GM21360 (cell line): ENCODE results near the gene ACCSL.

Experiments
- ATAC-seq: cut with Tn5 transposase; IDR thresholded peaks from one replicate; pipeline ENCODE4 v1.9.1; 2021; ENCODE audit warnings: mild to moderate bottlenecking, moderate library complexity; ENCODE audit not compliant: unreplicated experiment

ACCSL gene

DNA sequence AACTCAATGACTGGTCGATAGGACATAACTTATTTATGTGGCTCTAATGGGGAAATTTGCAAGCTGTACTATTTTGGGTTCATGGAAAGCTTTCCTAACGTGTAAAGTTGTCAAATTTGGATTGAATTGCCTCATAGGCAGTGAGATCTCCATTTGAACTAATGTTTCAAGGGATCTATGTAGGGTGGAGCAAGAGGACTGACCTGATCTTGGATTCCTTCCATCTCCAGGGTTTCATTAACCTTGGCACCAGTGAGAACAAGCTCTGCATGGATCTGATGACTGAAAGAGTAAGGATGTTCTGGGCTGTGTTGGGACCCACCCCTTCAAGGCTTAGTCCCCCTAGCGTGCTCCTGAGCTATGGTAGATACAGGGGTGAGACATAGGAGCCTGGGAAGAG lies 2.1 kb downstream of the ACCSL start:
- ATAC-seq: no peak

DNA sequence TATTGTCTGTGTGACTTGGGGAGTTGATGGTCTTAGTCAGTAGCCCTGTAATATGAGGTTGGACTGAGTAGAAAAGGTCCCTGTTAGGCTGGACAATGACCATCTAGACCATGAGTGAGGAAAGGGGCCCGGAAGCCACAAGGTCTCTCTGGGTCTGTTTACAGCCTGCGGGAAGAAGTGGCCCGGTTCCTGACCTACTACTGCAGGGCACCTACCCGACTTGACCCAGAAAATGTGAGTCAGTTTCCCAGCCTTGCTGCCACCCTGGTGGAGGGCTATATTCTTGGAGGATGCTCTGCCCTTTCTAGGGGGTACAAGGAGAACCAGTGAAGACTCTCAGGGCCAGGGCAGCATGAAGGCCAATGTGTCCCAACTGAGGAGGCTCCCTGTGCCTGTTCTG lies 3.4 kb downstream of the ACCSL start:
- ATAC-seq: no peak

DNA sequence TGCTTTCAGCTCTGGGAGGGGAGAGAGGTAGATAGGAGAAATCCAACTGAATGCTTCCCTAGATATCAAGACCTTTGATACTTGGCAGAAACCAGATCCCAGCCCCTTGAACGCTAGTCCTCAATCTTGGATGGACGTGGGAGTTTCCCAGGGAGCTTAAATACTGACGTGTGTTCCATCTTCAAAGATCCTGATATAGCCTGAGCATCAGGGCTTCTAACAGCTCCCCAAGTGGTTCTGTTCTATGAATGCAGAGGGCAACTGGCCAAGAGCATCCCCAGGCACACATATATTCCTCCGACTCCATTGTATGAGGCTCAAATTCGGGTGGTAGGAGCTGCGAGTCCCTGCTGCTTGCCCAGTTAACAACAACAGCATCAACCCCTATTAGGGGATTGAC lies 9.6 kb downstream of the ACCSL start:
- no peak for ATAC-seq

DNA sequence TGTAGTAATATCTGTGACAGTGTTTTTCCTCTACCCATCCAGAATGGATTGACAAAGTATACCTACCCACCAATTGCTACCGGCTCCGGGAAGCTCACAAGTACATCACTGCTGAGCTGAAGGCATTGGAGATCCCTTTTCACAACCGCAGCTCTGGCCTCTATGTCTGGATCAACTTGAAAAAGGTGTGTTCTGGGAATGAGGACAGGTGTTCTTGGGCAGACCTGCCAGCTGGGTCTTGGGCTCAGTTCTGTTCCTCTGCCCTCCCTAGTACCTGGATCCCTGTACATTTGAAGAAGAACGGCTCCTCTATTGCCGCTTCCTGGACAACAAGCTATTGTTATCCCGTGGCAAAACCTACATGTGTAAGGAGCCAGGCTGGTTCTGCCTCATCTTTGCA lies 10.5 kb downstream of the ACCSL start:
- no peak for ATAC-seq

DNA sequence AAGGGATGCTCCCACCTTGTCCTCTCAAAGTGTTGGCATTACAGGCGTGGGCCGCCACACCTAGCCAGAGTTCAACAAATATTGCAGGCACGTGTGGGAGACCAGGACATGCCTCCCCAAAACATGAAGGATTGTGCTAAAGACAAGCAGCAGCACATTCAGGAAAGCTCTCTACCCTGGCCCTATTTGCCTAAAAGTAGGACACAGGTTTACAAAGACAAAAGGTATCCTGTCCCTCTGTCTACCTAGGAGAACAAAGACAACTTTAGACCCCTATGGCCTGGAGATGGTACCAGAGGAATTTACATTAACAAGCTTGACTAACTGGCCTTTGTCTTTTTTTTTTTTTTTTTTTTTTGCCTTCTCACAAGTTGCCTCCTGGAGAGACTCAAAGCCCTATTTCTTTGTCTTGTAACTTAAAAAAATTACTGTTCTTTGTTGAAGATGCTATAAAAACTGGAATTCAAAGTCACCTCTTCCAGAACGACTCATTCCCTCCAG lies 17.4 kb downstream of the ACCSL start:
- no peak for ATAC-seq

DNA sequence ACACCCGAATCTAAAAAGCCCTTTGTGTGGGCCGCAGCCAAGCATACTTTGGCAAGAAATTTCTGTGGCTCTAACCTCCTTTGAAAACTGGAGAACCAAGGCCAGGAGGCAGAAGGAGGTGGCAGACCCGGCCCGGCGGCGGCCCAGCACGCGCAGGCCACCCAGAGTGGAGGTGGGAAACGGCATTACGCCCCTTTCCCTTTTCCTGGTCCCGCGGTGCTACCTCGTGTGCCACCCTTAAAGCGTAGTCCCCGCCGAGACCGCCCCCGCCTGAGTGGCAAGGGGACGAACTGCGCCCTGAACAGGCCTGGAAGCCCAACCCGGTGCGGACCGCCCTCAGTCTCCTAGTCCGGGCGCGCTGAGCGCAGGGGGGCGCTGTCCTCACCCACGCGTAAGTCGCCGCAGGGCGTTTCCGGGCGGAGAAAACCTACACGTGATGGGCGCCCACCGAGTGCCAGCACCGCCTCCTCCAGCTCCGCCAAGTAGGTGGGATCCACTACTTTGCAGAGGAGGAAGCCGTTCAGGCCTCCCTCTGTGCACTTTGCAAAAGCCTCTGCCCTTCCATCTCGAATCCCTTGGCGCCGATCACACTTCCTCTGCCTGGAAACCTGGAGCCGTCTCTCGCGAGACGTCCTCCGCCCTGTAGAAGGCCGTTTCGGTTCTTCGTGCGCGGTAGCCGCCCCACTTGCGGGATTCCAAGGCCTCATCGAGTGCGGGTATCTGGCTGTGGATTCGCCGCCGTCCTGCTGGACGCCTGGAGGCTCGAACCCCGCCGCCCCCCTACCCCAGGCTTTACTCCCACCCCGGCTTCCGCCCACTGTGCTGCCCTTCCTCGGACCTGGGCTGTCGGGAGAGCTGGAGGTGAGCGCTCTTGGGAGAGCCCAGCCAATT lies 18.3 kb downstream of the ACCSL start, which contains the start of gene ACCS:
Gene ACCS, plus strand, starts transcription at position 430 of the 891 bp plus-strand sequence. CDS start 1,358 bp downstream, outside the sequence.
- ATAC-seq: peak; percentile 96

DNA sequence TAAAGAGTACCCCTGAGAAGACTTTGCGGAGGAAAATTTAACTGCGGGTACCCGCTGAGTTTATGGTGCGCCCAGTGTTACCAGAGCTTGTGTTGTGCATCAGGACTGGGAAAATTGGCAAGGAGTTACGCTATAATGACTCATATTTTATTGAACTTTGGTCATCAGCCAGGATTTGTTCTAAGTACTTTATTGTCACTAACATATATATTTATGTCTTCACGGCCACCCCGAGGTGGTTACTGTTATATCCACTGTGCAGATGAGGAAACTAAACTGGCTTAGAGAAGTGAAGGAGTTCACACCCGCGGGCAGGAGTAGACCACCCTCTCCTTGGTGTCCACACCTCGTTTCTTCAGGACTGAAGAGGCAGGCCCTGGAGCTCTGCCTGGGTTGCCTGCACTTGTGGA lies 19.0 kb downstream of the ACCSL start:
- no peak for ATAC-seq

DNA sequence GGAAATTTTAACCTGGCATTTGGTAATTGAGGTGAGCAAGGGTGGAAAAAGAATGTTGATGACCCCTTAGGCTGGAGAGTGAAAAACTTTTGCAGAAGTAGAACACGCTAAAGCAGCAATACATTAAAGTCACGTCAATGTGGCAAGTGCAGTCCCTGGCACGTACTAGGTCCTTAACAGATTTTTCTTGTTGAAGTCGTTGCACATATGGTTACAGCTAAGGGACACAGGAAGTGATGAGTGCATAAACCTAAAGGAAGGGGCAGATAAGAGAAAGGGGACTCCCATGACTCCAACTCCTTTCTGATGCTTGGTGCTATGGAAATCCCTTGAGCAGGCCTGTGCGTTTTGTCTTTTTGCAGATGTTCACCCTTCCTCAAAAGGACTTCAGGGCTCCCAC lies 19.5 kb downstream of the ACCSL start:
- ATAC-seq: no peak

DNA sequence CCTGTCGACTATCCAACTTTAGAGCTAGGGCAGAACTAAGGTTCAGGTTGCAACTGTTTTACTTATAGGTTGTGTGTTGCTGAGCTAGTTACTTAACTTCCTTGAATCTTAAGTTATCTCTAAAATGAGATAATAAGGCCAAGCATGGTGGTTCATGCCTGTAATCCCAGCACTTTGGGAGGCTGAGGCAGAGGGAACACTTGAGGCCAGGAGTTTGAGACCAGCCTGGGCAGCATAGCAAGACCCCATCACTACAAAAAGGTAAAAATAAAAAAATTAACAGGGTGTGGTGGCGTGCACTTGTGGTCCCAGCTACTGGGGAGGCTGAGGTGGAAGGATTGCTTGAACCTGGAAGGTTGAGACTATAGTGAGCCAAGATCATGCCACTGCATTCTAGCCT lies 20.4 kb downstream of the ACCSL start:
- no peak for ATAC-seq

DNA sequence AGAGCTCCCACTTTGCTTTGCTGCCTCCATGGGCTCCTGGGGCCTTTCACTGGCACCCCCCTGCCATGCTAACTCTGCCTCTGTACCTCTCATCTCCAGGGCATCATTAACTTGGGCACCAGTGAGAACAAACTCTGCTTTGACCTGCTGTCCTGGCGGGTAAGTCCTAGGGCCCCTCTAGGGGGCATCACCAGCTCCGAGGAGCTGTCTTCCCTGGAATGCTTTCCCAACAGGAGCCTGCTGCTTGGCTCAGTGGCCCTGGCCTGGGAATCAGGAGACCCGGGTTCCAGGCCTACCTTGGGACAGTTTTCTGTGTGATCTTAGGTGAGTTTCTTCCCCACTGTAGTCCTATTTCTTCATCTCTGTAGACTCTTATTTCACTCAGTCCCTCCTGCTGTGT lies 23.4 kb downstream of the ACCSL start:
- ATAC-seq: no peak

DNA sequence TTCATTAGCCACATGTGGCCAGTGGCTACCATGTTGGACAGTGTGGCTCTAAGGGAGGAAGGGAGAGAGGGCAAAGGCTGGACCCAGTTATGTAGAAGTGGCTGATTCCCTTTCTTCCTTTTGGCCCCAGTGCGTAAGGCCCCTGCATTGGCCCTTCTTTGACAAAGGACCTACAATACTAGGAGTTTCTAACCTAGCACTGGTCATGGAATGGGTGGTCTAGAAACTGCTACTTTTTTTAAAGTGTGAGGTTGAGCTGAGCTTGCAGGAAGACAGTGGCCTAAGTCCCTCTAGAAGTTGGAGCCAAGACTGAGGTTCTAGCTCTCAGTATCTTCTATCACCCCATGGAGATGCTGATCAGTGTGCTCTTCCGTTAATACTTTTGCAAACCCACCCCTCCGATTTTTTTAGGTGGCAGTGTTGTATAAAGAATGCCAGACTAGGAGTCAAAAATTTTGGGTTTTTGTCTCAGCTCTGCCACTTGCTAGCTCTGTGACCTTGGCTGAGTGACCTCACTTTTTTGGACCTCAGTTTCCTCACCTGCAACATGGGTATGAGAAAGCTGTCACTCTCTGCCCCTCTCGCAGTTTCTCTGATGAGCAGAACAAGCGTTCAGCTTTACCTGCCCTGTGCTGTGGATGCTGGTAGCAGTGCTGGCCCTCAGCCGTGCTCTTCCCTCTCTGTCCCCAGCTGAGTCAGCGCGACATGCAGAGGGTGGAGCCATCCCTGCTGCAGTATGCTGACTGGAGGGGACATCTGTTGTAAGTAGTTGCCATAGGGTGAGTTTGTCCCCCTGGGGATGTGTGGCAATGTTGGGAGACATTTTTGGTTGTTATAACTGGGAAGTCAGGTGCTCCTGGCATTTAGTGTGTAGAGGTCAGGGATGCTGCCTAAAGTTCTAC lies 25.2 kb downstream of the ACCSL start:
- ATAC-seq: no peak

DNA sequence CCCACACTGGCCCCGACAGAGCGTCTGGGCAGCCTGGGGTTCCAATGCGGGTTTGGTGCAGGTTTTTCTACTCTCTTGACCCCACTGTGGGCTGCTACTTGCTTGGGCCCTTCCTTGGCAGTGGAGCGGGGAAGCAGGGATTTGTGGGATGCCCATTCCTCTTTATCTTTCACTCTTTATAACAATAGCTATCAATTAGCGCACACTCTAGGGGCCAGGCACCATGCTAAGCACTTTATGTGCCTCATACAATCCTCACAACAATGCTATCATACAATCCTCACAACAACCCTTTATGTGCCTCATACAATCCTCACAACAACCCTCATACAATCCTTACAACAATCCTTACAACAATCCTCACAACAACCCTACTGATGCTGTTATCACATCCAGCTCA lies 31.0 kb downstream of the ACCSL start:
- no peak for ATAC-seq

DNA sequence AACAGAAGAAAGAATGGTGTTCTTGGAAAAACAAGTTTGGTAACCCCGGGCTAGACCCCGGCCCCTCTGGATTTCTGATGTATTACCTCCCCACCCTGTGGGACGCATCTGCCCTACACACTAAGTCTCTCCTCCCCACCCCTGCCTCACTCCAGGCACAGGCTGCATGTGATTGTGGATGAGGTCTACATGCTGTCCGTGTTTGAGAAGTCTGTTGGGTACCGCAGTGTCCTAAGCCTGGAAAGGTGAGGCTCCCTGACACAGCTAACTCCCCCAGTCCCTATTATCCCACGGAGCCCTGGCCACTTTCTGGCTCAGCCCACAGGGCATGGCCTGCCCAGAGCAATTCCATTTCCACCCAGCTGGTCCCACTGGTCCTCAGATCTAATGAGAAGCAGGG lies 31.6 kb downstream of the ACCSL start:
- ATAC-seq: no peak

DNA sequence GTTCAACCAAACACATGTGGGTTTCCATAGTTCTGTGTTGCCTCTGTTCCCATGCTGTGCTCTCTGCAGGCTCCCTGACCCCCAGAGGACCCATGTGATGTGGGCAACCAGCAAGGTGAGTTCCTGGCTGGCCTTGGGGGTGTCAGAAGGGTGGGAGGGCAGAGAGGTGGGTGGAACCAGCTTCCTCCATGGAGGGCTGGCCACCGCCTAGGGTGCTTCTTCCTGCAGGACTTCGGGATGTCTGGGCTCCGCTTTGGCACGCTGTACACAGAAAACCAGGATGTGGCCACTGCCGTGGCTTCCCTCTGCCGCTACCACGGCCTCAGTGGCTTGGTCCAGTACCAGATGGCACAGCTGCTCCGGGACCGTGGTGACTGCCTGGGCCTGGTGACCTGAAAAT lies 33.2 kb downstream of the ACCSL start:
- no peak for ATAC-seq

DNA sequence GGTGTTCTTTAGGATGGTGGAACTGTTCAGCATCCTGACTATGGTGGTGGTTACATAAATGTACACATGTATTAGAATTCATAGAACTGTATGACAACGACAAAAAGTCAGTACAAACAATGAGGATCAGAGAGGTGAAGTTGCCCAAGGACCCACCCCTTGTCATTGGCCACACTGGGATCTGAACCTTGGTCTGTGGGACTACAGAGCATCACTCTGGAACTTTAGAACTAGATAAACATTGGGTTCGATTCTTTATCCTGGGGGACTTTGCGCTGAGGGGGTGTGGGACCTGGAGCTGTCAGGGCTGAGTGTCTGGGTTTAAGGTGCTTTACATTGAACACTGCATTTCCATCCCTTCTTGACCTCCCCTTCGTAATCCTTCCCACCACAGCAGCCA lies 34.9 kb downstream of the ACCSL start:
- no peak for ATAC-seq

DNA sequence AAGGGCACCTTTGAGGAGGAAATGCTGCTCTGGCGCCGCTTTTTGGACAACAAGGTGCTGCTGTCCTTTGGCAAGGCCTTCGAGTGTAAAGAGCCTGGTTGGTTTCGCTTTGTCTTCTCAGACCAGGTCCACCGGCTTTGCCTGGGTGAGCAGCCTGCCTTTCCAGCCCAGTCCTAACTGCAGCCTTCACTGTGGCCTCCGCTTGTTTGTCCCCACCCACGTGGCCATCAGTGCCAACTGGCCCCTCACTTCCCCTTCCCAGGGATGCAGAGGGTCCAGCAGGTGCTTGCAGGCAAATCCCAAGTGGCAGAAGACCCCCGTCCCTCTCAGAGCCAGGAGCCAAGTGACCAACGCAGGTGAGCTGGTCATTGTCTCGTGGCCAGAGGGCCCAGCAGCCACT lies 35.7 kb downstream of the ACCSL start:
- no peak for ATAC-seq

DNA sequence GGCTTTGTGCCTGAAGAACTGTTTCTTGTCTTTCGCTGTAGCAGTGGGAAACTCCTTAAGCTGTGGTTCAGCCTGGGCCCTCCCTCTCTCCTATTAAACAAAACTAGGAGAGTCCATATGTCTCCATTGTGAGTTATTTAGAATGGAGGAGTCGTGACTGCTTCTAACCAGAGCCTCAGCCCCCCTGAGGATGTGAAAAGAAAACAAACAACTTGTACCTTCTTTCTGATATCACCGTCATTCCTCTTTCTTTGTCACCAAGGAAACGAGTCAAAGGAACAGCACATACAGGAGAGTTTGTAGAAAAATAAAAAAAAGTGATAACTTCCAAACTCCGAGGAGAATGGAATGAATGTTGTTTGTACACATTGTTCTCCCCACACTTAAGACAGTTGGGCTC lies 36.1 kb downstream of the ACCSL start:
- ATAC-seq: no peak

DNA sequence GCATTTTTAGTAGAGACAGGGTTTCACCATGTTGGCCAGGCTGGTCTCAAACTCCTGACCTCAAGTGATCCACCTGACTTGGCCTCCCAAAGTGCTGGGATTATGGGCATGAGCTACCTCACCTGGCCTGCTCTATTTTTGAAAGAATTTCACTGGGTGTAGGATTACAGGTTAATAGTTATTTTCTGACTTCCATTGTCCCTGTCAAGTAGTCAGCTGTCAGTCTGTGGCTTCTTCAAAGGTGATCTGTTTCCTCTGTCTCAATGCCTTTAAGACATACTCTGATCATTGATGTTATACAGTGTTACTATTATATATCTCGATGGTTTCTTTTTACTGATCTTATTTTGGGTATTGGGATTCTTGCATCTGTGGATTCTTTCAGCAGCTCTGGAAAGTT lies 37.5 kb downstream of the ACCSL start:
- ATAC-seq: no peak

DNA sequence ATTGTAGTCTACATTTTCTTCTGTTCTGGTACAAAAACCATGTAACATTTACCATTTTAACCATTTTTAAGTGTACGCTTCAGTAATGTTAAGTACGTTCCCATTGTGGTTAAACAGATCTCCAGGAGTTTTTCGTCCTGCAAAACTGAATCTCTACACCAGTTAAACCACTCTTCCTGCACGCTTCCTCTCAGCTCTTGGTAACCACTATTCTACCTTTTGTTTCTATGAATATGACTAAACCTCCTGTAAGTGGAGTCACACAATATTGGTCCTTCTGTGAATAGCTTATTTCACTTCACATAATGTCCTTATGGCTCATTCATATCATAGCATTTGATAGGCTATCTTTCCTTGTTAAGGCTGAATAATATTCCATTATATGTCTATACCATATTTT lies 40.6 kb downstream of the ACCSL start:
- ATAC-seq: no peak

DNA sequence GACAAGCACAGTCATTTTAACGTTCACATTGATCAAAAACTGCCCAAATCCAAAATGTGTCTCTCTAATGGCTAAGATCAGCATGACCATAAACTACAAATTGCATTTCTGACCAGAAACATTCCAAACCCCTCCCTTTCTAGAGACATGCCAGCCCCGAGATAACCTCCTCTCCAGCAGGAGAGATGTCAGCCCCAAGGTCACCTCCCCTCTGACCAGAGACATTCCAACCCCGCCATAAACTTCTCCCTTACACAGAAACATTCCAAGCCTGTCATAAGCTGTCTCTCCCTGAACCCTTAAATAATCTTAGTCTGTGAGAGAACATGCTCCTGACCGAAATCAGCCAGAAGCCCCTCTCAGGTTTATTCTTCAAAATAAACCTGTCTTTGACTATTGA lies 41.1 kb downstream of the ACCSL start:
- ATAC-seq: no peak

DNA sequence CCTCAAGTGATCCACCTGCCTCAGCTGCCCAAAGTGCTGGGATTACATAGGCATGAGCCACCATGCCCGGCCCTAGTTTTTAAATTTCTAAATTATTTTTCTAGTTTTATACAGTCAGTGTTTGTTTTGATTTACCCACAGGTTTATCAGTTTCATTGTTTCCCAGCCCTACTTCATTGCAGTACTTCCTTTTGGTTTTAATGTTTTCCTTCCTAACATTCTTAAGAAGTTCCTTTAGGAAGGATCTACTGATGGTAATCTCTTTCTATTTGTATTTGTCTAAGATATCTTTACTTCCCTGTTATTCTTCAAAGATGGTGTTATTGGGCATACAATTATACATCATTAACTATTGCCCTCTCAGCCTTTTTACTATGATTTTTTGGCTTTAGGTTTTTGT lies 42.8 kb downstream of the ACCSL start:
- ATAC-seq: no peak
